T-helper 1 cell treated with Interleukin-12 subunit alpha and Interleukin-12 subunit beta and Interleukin-4 antibody, amounts not matched to agents 30 μg/mL and 1 μg/mL, for 36 hours (primary cell): Measurements from ENCODE around the gene BTBD10.

ENCODE experiments used
- H3K27ac Mint-ChIP-seq: one replicate; pipeline ENCODE4 v1.8.0; 2021; ENCODE audit warnings: mild to moderate bottlenecking, mixed read lengths
- H3K27me3 Mint-ChIP-seq: one replicate; pipeline ENCODE4 v1.8.0; 2021; ENCODE audit warnings: low read depth, mixed read lengths
- H3K36me3 Mint-ChIP-seq: one replicate; pipeline ENCODE4 v1.8.0; 2021; ENCODE audit warnings: low read depth, mixed read lengths
- H3K4me1 Mint-ChIP-seq: one replicate; pipeline ENCODE4 v1.8.0; 2021; ENCODE audit warnings: low read depth, mixed read lengths
- H3K4me3 Mint-ChIP-seq: one replicate; pipeline ENCODE4 v1.8.0; 2021; ENCODE audit warnings: mild to moderate bottlenecking, moderate library complexity, mixed read lengths
- H3K9me3 Mint-ChIP-seq: one replicate; pipeline ENCODE4 v1.8.0; 2021; ENCODE audit warnings: mixed read lengths

The BTBD10 gene

DNA sequence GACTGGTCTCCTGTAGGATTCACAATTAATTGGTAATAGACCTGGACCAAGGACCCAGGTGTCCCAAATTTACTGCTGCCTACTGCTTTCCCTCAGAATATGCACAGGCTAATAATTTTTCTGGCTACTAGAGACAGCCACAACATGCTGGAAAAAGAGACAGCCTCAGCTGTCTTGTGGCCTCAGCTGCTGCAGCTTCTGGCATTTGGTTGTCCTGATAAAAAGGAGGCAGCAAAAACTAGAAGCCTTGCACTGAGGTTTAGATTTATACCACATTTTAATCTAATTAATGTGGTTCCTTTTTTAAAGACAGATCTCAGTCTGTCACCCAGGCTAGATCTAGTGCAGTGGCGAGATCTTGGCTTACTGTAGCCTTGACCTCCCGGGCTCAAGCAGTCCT lies 89.8 kb downstream of the BTBD10 start:
- no peaks in the 10 kb centered on the region for H3K4me1 Mint-ChIP-seq
- no peaks in the 10 kb centered on the region for H3K27me3 Mint-ChIP-seq
- H3K4me3 Mint-ChIP-seq = no peak overlapping the region
- H3K27ac Mint-ChIP-seq = no peak overlapping the region
- H3K36me3 Mint-ChIP-seq = peaks cover 34% of the 10 kb centered on the region
- no peaks in the 10 kb centered on the region for H3K9me3 Mint-ChIP-seq

GRCh38 chr11:13368041-13368446 lies 95.0 kb downstream of the BTBD10 start:
- Mint-ChIP-seq H3K36me3 (peaks cover 34% of the 10 kb centered on the region), H3K9me3 (no peaks in the 10 kb centered on the region), H3K4me1 (no peaks in the 10 kb centered on the region), H3K27ac (peak overlapping the region; percentile 4), H3K4me3 (no peak overlapping the region), H3K27me3 (no peaks in the 10 kb centered on the region)

DNA sequence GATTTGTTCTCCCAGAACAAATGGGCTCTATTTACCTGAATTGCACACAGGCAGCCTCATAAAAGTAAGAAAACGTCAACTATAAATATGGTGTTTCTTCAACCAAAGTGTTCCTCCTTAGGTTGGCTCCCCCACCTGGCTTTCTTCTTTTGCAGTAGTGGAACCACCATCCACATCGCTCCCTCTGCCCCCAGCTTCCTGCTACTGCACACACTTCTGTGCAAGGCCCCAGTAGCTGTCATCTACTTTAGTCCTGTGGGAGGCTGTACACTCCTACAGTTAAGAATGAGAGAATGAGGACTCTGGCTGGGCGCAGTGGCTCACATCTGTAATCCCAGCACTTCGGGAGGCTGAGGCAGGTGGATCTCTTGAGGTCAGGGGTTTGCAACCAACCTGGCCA lies 95.9 kb downstream of the BTBD10 start:
- Mint-ChIP-seq H3K4me3 (no peak overlapping the region), H3K9me3 (no peaks in the 10 kb centered on the region), H3K27ac (no peak overlapping the region), H3K27me3 (no peaks in the 10 kb centered on the region), H3K4me1 (no peaks in the 10 kb centered on the region), H3K36me3 (peaks cover 34% of the 10 kb centered on the region)

DNA sequence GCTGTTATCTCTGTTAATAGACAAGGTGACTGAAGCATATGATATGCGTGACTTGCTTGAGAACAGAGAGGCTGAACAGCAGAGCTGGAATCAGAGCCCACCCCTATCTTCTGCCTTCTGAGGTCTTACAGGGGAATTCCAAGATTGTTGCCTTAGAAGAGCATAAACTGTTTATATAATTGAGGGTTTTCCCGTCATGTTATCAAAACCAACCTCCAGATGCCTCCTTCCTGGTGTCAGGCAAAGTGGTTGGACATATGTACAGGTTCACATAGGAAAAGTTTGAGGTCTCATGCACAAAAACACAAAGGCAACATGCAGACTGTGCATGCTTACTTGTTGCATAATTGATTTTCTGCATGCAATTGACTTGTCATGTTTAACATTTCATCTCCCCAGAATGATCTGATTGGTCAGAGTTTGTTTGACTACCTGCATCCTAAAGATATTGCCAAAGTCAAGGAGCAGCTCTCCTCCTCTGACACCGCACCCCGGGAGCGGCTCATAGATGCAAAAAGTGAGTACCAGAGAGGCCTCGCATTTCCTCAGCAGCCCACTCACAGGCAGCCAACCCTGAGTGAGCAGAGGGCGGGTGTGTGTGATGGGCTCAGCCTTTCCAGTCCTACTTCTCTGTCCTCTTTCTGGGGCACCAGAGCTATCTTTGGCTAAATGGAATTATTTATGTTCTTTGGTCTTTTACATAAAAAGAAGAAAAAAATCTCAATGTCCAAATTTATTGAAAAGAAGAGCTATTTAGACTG lies 96.6 kb downstream of the BTBD10 start:
- no peaks in the 10 kb centered on the region for H3K4me1 Mint-ChIP-seq
- H3K4me3 Mint-ChIP-seq = no peak overlapping the region
- H3K27ac Mint-ChIP-seq = no peak overlapping the region
- H3K27me3 Mint-ChIP-seq = no peaks in the 10 kb centered on the region
- H3K9me3 Mint-ChIP-seq = no peaks in the 10 kb centered on the region
- H3K36me3 Mint-ChIP-seq = peaks cover 35% of the 10 kb centered on the region

DNA sequence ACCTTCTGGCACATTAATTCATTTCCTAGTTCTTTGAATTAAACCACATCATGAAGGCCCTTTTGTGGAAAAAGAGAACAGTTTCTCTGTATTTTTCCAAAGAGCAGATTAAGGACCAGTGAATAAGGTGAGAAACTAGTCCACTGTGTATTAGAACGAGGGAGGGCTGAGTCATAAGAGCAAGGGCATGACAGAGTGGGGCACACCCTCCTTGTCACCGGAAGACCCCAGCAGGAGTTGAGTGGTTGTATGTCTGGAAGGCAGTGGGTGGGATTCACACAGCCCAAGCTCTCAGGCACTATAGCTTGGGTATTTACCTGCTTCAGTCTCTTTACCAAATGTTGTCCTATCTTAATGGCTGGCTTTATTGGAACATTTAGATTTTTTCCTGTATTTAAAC lies 98.6 kb downstream of the BTBD10 start:
- Mint-ChIP-seq H3K27me3 (no peaks in the 10 kb centered on the region), H3K4me1 (no peaks in the 10 kb centered on the region), H3K27ac (no peak overlapping the region), H3K4me3 (no peak overlapping the region), H3K9me3 (no peaks in the 10 kb centered on the region), H3K36me3 (peaks cover 44% of the 10 kb centered on the region)

- Mint-ChIP-seq H3K4me3 (no peak overlapping the region), H3K36me3 (peaks cover 41% of the 10 kb centered on the region), H3K27ac (no peak overlapping the region), H3K9me3 (no peaks in the 10 kb centered on the region), H3K4me1 (no peaks in the 10 kb centered on the region), H3K27me3 (no peaks in the 10 kb centered on the region)
Observed at GRCh38 chr11:13362596-13363109, 100.4 kb downstream of the BTBD10 start.

DNA sequence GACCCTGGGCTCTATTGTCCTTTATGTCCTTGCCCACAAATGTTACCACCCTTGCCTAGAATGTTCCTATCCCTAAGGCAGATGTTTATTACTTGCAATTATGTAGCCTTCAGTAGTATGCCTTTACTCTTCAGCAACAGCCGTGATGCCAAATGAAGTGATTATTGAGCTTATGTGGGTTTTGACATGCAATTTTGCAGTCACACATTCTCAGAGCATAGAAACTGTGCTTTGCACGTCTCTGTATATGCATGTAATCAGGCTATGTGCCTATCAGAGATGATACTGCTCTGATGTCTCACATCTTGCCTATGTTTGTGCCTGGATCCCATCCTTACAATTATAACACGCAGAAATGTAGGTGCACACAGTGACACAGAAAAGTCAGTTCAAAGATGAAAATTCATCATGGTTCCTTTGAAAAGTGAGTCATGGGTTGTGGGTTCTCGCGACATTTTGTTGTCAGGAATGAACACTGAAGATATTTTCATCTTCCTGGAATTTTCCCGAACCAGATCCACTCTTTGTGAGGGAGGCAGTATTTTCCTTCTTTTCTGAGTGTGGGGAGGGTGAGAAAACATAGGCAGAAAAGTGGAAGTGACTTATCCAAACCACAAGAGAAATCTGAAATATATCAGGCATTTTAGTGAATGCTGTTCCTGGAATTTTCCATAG lies 104.3 kb downstream of the BTBD10 start:
- Mint-ChIP-seq H3K4me3 (no peak overlapping the region), H3K27me3 (no peaks in the 10 kb centered on the region), H3K27ac (no peak overlapping the region), H3K9me3 (no peaks in the 10 kb centered on the region), H3K36me3 (peaks cover 40% of the 10 kb centered on the region), H3K4me1 (peaks cover 4% of the 10 kb centered on the region)

- Mint-ChIP-seq H3K9me3 (no peaks in the 10 kb centered on the region), H3K27ac (no peak overlapping the region), H3K27me3 (no peaks in the 10 kb centered on the region), H3K4me1 (peaks cover 4% of the 10 kb centered on the region), H3K36me3 (peaks cover 37% of the 10 kb centered on the region), H3K4me3 (no peak overlapping the region)
Observed at GRCh38 chr11:13357232-13357631, 105.8 kb downstream of the BTBD10 start.

DNA sequence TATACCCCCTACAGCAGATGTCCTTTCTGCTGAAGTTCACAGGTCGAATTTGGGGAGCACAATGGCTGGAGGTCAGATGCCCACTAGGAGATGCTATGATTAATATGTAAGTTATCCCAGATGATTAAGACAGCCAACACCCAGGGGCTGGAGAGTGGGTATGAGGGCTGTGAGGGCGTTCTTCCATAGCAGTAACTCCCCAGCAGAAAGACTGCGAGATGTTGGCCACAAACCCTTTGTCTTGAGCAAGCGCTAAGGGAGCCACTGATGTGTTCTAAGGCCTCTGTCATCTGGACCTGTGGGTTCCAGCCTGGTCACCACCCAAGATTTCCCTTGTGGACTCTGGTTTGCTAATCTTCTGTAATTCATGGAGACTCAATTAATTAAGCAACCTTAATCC lies 107.8 kb downstream of the BTBD10 start:
- no peak overlapping the region for H3K27ac Mint-ChIP-seq
- no peaks in the 10 kb centered on the region for H3K9me3 Mint-ChIP-seq
- peaks cover 31% of the 10 kb centered on the region for H3K36me3 Mint-ChIP-seq
- no peaks in the 10 kb centered on the region for H3K27me3 Mint-ChIP-seq
- no peak overlapping the region for H3K4me3 Mint-ChIP-seq
- peaks cover 6% of the 10 kb centered on the region for H3K4me1 Mint-ChIP-seq

GRCh38 chr11:13354335-13354734 lies 108.7 kb downstream of the BTBD10 start:
- peak overlapping the region; percentile 38 for H3K27ac Mint-ChIP-seq

GRCh38 chr11:13352711-13353110 lies 110.3 kb downstream of the BTBD10 start:
- Mint-ChIP-seq H3K4me1 (peaks cover 15% of the 10 kb centered on the region), H3K4me3 (no peak overlapping the region), H3K36me3 (peaks cover 25% of the 10 kb centered on the region), H3K9me3 (no peaks in the 10 kb centered on the region), H3K27me3 (no peaks in the 10 kb centered on the region), H3K27ac (no peak overlapping the region)

More at GRCh38 chr11:13354335-13354734, 108.7 kb downstream of the BTBD10 start:
- H3K4me3 Mint-ChIP-seq = no peak overlapping the region
- peaks cover 6% of the 10 kb centered on the region for H3K4me1 Mint-ChIP-seq
- H3K36me3 Mint-ChIP-seq = peaks cover 29% of the 10 kb centered on the region
- no peaks in the 10 kb centered on the region for H3K9me3 Mint-ChIP-seq
- no peaks in the 10 kb centered on the region for H3K27me3 Mint-ChIP-seq

DNA sequence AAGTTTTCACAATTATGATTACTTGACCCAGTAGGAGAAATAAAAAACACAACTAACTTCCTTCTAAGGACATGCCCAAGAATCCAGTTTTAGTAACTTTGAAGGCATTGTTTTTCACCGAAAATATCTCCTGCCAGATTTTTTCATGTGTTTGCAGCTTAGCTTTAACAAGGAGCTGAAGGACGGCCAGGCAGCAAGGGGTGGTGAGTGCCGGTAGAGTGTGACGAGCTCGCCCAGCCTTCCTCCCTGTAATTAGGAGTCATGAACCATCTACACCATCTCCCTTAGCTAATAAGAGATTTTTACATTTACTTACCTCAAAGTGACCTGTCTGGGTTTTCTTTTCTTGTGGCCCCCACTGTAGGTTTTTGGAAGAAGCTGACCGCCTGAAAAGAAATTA lies 113.4 kb downstream of the BTBD10 start:
- no peaks in the 10 kb centered on the region for H3K9me3 Mint-ChIP-seq
- H3K4me3 Mint-ChIP-seq = no peak overlapping the region
- H3K27ac Mint-ChIP-seq = no peak overlapping the region
- H3K4me1 Mint-ChIP-seq = peaks cover 19% of the 10 kb centered on the region
- peaks cover 16% of the 10 kb centered on the region for H3K36me3 Mint-ChIP-seq
- H3K27me3 Mint-ChIP-seq = no peaks in the 10 kb centered on the region

- Mint-ChIP-seq H3K9me3 (no peaks in the 10 kb centered on the region), H3K4me3 (no peak overlapping the region), H3K36me3 (peaks cover 11% of the 10 kb centered on the region), H3K27me3 (no peaks in the 10 kb centered on the region), H3K27ac (no peak overlapping the region), H3K4me1 (peaks cover 18% of the 10 kb centered on the region)
Observed at GRCh38 chr11:13349046-13349445, 114.0 kb downstream of the BTBD10 start.

- H3K4me1 Mint-ChIP-seq = peaks cover 18% of the 10 kb centered on the region
- peak overlapping the region; percentile 22 for H3K4me3 Mint-ChIP-seq
- H3K27me3 Mint-ChIP-seq = no peaks in the 10 kb centered on the region
- H3K27ac Mint-ChIP-seq = peak overlapping the region; percentile 38
- no peaks in the 10 kb centered on the region for H3K9me3 Mint-ChIP-seq
- peaks cover 12% of the 10 kb centered on the region for H3K36me3 Mint-ChIP-seq
Observed at GRCh38 chr11:13348305-13348704, 114.7 kb downstream of the BTBD10 start.

GRCh38 chr11:13347901-13348300 lies 115.1 kb downstream of the BTBD10 start:
- peaks cover 18% of the 10 kb centered on the region for H3K4me1 Mint-ChIP-seq
- no peaks in the 10 kb centered on the region for H3K27me3 Mint-ChIP-seq
- peaks cover 12% of the 10 kb centered on the region for H3K36me3 Mint-ChIP-seq
- H3K9me3 Mint-ChIP-seq = no peaks in the 10 kb centered on the region
- no peak overlapping the region for H3K4me3 Mint-ChIP-seq
- no peak overlapping the region for H3K27ac Mint-ChIP-seq
